SK-N-SH (cell line): ENCODE measurements around the gene HAUS3. TPM values are rescaled to one million over a fixed set of nuclear protein-coding genes. Genes with fewer than 3 reads are reported as not detected.

Experiments
- CTCF ChIA-PET: fragments of 300-600, 350-600 bp; formaldehyde crosslinking; extraction: SDS; loops from one replicate; lab custom pipeline; 2021; lab: Yijun Ruan, JAX
- POLR2A ChIA-PET: fragments of 350-600 bp; sonication (Branson Sonifier 250); formaldehyde crosslinking; extraction: SDS; loops from one replicate; lab custom pipeline; 2020; ENCODE audit warnings: antibody characterized with exemption, inconsistent platforms; lab: Yijun Ruan, JAX
- DNase-seq: peaks from one replicate; pipeline ENCODE4 v3.0.0; 2012
- H2AFZ ChIP-seq: fragments of 200-600 bp; sonication (generic); 2 replicates; pipeline ENCODE4 v1.8.1; 2016; ENCODE audit warnings: antibody characterized with exemption, mild to moderate bottlenecking, low read depth
- H3F3A ChIP-seq: fragments of 200-600 bp; sonication (generic); replicated peaks from 2 replicates; pipeline ENCODE3; 2016; ENCODE audit warnings: antibody characterized with exemption, mild to moderate bottlenecking; ENCODE audit not compliant: insufficient read depth
- H3K27ac ChIP-seq, 2 experiments: fragments of 200-500 bp in 1 of 2; fragments of 200-600 bp in 1 of 2; sonication (Bioruptor generic) in 1 of 2; sonication (generic), shearing (Covaris generic) in 1 of 2; 2 replicates each; pipeline versions ENCODE4 v1.5.1 to v1.6.1; 2014 to 2016; ENCODE audit warnings: low read depth in 2 of 2, inconsistent platforms in 1 of 2, low read length in 1 of 2, mild to moderate bottlenecking in 1 of 2, mixed read lengths in 1 of 2
- H3K27me3 ChIP-seq: fragments of 200-600 bp; sonication (generic), shearing (Covaris generic); 2 replicates; pipeline ENCODE4 v1.6.1; 2016; ENCODE audit warnings: mixed run types; ENCODE audit not compliant: insufficient read depth
- H3K36me3 ChIP-seq, 2 experiments: fragments of 200-500 bp in 1 of 2; fragments of 200-600 bp in 1 of 2; sonication (Bioruptor generic) in 1 of 2; sonication (generic) in 1 of 2; replicated peaks in 1 of 2; 2 replicates each; pipeline versions ENCODE3 to v1.5.1; 2014 to 2016; ENCODE audit warnings: low read length in 1 of 2, mild to moderate bottlenecking in 1 of 2; ENCODE audit not compliant: insufficient read depth in 2 of 2, control insufficient read depth in 1 of 2
- H3K4me1 ChIP-seq, 2 experiments: fragments of 200-500 bp in 1 of 2; fragments of 200-600 bp in 1 of 2; sonication (Bioruptor generic) in 1 of 2; sonication (generic), shearing (Covaris generic) in 1 of 2; 2 replicates each; pipeline versions ENCODE4 v1.5.1 to v1.6.1; 2014 to 2016; ENCODE audit warnings: low read depth in 1 of 2, low read length in 1 of 2, mixed run types in 1 of 2; ENCODE audit not compliant: insufficient read depth in 2 of 2, control insufficient read depth in 1 of 2
- H3K4me2 ChIP-seq: fragments of 200-600 bp; sonication (generic), shearing (Covaris generic); 2 replicates; pipeline ENCODE4 v1.6.1; 2017; ENCODE audit warnings: mixed run types
- H3K4me3 ChIP-seq, 2 experiments: fragments of 200-500 bp in 1 of 2; fragments of 200-600 bp in 1 of 2; sonication (Bioruptor generic) in 1 of 2; sonication (generic), shearing (Covaris generic) in 1 of 2; 2 replicates each; pipeline versions ENCODE4 v1.5.1 to v1.8.1; 2014 to 2016; ENCODE audit warnings: low read depth in 2 of 2, inconsistent platforms in 1 of 2, low read length in 1 of 2, mild to moderate bottlenecking in 1 of 2, mixed read lengths in 1 of 2, moderate library complexity in 1 of 2
- H3K79me2 ChIP-seq: fragments of 200-600 bp; sonication (generic); 2 replicates; pipeline ENCODE4 v1.8.1; 2017; ENCODE audit warnings: mild to moderate bottlenecking; ENCODE audit not compliant: insufficient read depth
- H3K9ac ChIP-seq: fragments of 200-600 bp; sonication (generic); 2 replicates; pipeline ENCODE4 v1.6.1; 2017; ENCODE audit warnings: mixed run types
- H3K9me2 ChIP-seq: fragments of 200-600 bp; sonication (generic); 2 replicates; pipeline ENCODE4 v1.6.1; 2017; ENCODE audit warnings: mixed run types
- H3K9me3 ChIP-seq: fragments of 200-600 bp; sonication (generic); 2 replicates; pipeline ENCODE4 v1.6.1; 2017; ENCODE audit warnings: mixed run types, mild to moderate bottlenecking, moderate library complexity
- H4K20me1 ChIP-seq: fragments of 200-600 bp; sonication (generic); 2 replicates; pipeline ENCODE4 v1.6.1; 2017; ENCODE audit warnings: mild to moderate bottlenecking, mixed run types; ENCODE audit not compliant: insufficient read depth
- CHD2 ChIP-seq: fragments of 150-350 bp; IDR thresholded peaks from 2 replicates; pipeline ENCODE4 v1.6.1; 2018; ENCODE audit warnings: low read length; ENCODE audit not compliant: partially characterized antibody
- ELF1 ChIP-seq: IDR thresholded peaks from 2 replicates; pipeline ENCODE4 v1.4.0; 2012
- EP300 ChIP-seq, 2 experiments: IDR thresholded peaks; 2 replicates each; pipeline versions ENCODE4 v1.4.0 to v1.6.1; 2012; ENCODE audit warnings: borderline replicate concordance in 1 of 2, low read depth in 1 of 2, low read length in 1 of 2
- EZH2phosphoT487 ChIP-seq: fragments of 200-600 bp; sonication (generic); IDR thresholded peaks from 2 replicates; pipeline ENCODE4 v1.6.1; 2017; ENCODE audit warnings: low read depth, mixed run types, mild to moderate bottlenecking, antibody characterized with exemption, moderate library complexity, borderline replicate concordance
- FOXM1 ChIP-seq: IDR thresholded peaks from 2 replicates; pipeline ENCODE4 v1.4.0; 2012; ENCODE audit warnings: low read depth, mild to moderate bottlenecking
- GABPA ChIP-seq: IDR thresholded peaks from 2 replicates; pipeline ENCODE4 v1.4.0; 2012; ENCODE audit warnings: low read depth, mild to moderate bottlenecking
- GATA2 ChIP-seq: sonication (generic); formaldehyde crosslinking; IDR thresholded peaks from 2 replicates; pipeline ENCODE4 v1.5.0; 2020; ENCODE audit warnings: mild to moderate bottlenecking, missing genetic modification reagents
- IRF3 ChIP-seq: fragments of 150-350 bp; IDR thresholded peaks from 2 replicates; pipeline ENCODE4 v1.6.1; 2016; ENCODE audit warnings: mild to moderate bottlenecking, low read depth, low read length
- JUND ChIP-seq: IDR thresholded peaks from 2 replicates; pipeline ENCODE4 v1.4.0; 2012
- NFIC ChIP-seq: IDR thresholded peaks from 2 replicates; pipeline ENCODE4 v1.4.0; 2012; ENCODE audit warnings: borderline replicate concordance
- NRF1 ChIP-seq: IDR thresholded peaks from 2 replicates; pipeline ENCODE4 v1.6.1; 2012; ENCODE audit warnings: low read depth, mild to moderate bottlenecking, low read length
- POLR2AphosphoS5 ChIP-seq: IDR thresholded peaks from 2 replicates; pipeline ENCODE4 v1.6.1; 2012; ENCODE audit warnings: low read depth, low read length
- RAD21 ChIP-seq: IDR thresholded peaks from 2 replicates; pipeline ENCODE4 v1.6.1; 2012; ENCODE audit warnings: mild to moderate bottlenecking, low read length
- SIN3A ChIP-seq: IDR thresholded peaks from 2 replicates; pipeline ENCODE4 v1.6.1; 2012; ENCODE audit warnings: low read depth, mild to moderate bottlenecking, low read length, moderate library complexity, borderline replicate concordance
- SMC3 ChIP-seq: IDR thresholded peaks from 2 replicates; pipeline ENCODE4 v1.6.1; 2012; ENCODE audit warnings: low read depth, low read length, improper control_type of control experiment
- TAF1 ChIP-seq: IDR thresholded peaks from 2 replicates; pipeline ENCODE4 v1.6.1; 2012; ENCODE audit warnings: low read depth, mild to moderate bottlenecking, low read length, moderate library complexity, borderline replicate concordance
- TCF12 ChIP-seq: IDR thresholded peaks from 2 replicates; pipeline ENCODE4 v1.4.0; 2012
- TEAD4 ChIP-seq: IDR thresholded peaks from 2 replicates; pipeline ENCODE4 v1.4.0; 2012; ENCODE audit warnings: mild to moderate bottlenecking, borderline replicate concordance; ENCODE audit not compliant: insufficient read depth
- USF1 ChIP-seq: IDR thresholded peaks from 2 replicates; pipeline ENCODE4 v1.4.0; 2012; ENCODE audit warnings: low read depth, borderline replicate concordance
- USF2 ChIP-seq: fragments of 150-350 bp; IDR thresholded peaks from 2 replicates; pipeline ENCODE4 v1.6.1; 2017; ENCODE audit warnings: antibody characterized with exemption, low read length, low read depth, borderline replicate concordance
- ZBTB33 ChIP-seq: IDR thresholded peaks from 2 replicates; pipeline ENCODE4 v1.4.0; 2012; ENCODE audit warnings: low read depth, borderline replicate concordance
- WGBS: methylation state at CpG from one replicate; pipeline ENCODE4 v1.1.6; 2017; ENCODE audit warnings: low lambda C conversion rate; 5-methylcytosine and 5-hydroxymethylcytosine counted together
- polyA plus RNA-seq, 3 experiments: library from polyadenylated mRNA; depleted of rRNA; stranded (reverse); fragments of >200 nt; gene quantifications; 2 replicates each; pipeline ENCODE4 v1.2.3, GENCODE V29; 2012

The HAUS3 gene
- polyA plus RNA-seq, 1 of the 3 experiments (the other 2 are of a cell fraction), result 6.3 TPM

- Histone ChIP-seq H3K9ac (no peak overlapping the region), H3K36me3 (no peaks in the 10 kb centered on the region), H3K4me2 (no peak overlapping the region), H3K9me3 (no peaks in the 10 kb centered on the region), H3K27me3 (no peaks in the 10 kb centered on the region), H3K79me2 (no peaks in the 10 kb centered on the region), H2AFZ (no peak overlapping the region), H3K9me2 (no peaks in the 10 kb centered on the region), H4K20me1 (no peaks in the 10 kb centered on the region), H3F3A (no peaks in the 10 kb centered on the region), H3K4me3 (no peak overlapping the region), H3K4me1 (peaks cover 8 to 49% of the 10 kb centered on the region in 2 experiments; a peak in 3 of 4 replicates), H3K27ac (peak overlapping the region in 1 of 2 experiments; percentile 96; a peak in 1 of 4 replicates)
- ChIA-PET CTCF (no interaction called here), POLR2A (no interaction called here)
- TF ChIP-seq TCF12, result no peak
- TF ChIP-seq ZBTB33, result no peak
- TF ChIP-seq SIN3A, result no peak
- TF ChIP-seq JUND, result no peak
- TF ChIP-seq NRF1, result no peak
- TF ChIP-seq TEAD4, result no peak
- no peak for TF ChIP-seq USF1
- TF ChIP-seq EP300 (IDR thresholded peaks at IDR 0.05; ENCODE audit: borderline replicate concordance in 1 of 2, low read depth in 1 of 2, low read length in 1 of 2), result no peak
- TF ChIP-seq NFIC, result no peak
- no peak for TF ChIP-seq GABPA
- TF ChIP-seq SMC3, result no peak
- TF ChIP-seq USF2, result no peak
- WGBS, result 93% methylated on average over 11 of the region's 24 CpGs
- peak; percentile 37 for DNase-seq
Measured at GRCh38 chr4:2290974-2291704, 49.2 kb upstream of the HAUS3 start.

- CTCF ChIA-PET, result interaction anchor here (1.3 kb wide), 1 partner anchor 46 kb away, joined by 4 read pairs; no protein-coding TSS in a partner anchor
- DNase-seq, result no peak
- H3K9me2 ChIP-seq, result no peaks in the 10 kb centered on the region
- H3K36me3 ChIP-seq, result no peaks in the 10 kb centered on the region
- POLR2A ChIA-PET, result no interaction called here
- H3K4me2 ChIP-seq, result no peak overlapping the region
- no peak overlapping the region for H3K9ac ChIP-seq
- no peak overlapping the region; a peak in 1 of 4 replicates for H3K27ac ChIP-seq
- no peak for TF ChIP-seq CHD2
- no peak for TF ChIP-seq USF1
- TF ChIP-seq SMC3, result no peak
- TF ChIP-seq NRF1, result no peak
- TF ChIP-seq ELF1, result no peak
- TF ChIP-seq TAF1, result no peak
- no peak for TF ChIP-seq IRF3
- TF ChIP-seq FOXM1, result no peak
- no peak for TF ChIP-seq EZH2phosphoT487
- no peak for TF ChIP-seq GATA2 (CRISPR knock-in tag)
- no peak for TF ChIP-seq POLR2AphosphoS5
- TF ChIP-seq RAD21, result no peak
- TF ChIP-seq, all 33 proteins: peak for 0
- Histone ChIP-seq H4K20me1 (no peaks in the 10 kb centered on the region), H3F3A (no peaks in the 10 kb centered on the region), H2AFZ (no peak overlapping the region), H3K9me3 (no peaks in the 10 kb centered on the region), H3K79me2 (no peaks in the 10 kb centered on the region), H3K4me3 (no peak overlapping the region), H3K27me3 (no peaks in the 10 kb centered on the region), H3K4me1 (peaks cover 8 to 47% of the 10 kb centered on the region in 2 experiments; a peak in 3 of 4 replicates)
- 80% methylated on average over 2 of the region's 9 CpGs for WGBS
Measured at GRCh38 chr4:2290488-2290887, 48.6 kb upstream of the HAUS3 start.
